ENCODE measurements around the gene SNCB. TPM values are rescaled to one million over a fixed set of nuclear protein-coding genes. Genes with fewer than 3 reads are reported as not detected.

The SNCB gene
- total RNA-seq, 1 donor from 2014 or later: not detected

GRCh38 chr5:176611435-176611834 lies 18.9 kb downstream of the SNCB start:
- Mint-ChIP-seq H3K9me3 (no peaks in the 10 kb centered on the region), H3K27ac (no peak overlapping the region), H3K4me3 (peak overlapping the region; percentile 11), H3K27me3 (ENCODE audit: insufficient read depth, low read depth) (peaks cover 27% of the 10 kb centered on the region), H3K36me3 (no peaks in the 10 kb centered on the region), H3K4me1 (peaks cover 31% of the 10 kb centered on the region)
- Histone ChIP-seq H3K9me3 (ENCODE audit: low read depth) (no peaks in the 10 kb centered on the region), H2AFZ (replicated peaks) (no peak overlapping the region), H4K20me1 (ENCODE audit: low read depth) (peaks cover 21% of the 10 kb centered on the region), H3K27ac (no peak overlapping the region), H3K27me3 (peaks cover 54% of the 10 kb centered on the region), H3K79me2 (ENCODE audit: low read depth) (no peaks in the 10 kb centered on the region), H3F3A (ENCODE audit: low read depth) (peaks cover 7% of the 10 kb centered on the region), H3K4me1 (no peaks in the 10 kb centered on the region), H3K4me2 (no peak overlapping the region), H3K4me3 (no peak overlapping the region), H3K36me3 (no peaks in the 10 kb centered on the region), H3K9ac (no peak overlapping the region)
- no peak for TF ChIP-seq EZH2phosphoT487 (IDR thresholded peaks at IDR 0.05)
- TF ChIP-seq, protein P1, sequence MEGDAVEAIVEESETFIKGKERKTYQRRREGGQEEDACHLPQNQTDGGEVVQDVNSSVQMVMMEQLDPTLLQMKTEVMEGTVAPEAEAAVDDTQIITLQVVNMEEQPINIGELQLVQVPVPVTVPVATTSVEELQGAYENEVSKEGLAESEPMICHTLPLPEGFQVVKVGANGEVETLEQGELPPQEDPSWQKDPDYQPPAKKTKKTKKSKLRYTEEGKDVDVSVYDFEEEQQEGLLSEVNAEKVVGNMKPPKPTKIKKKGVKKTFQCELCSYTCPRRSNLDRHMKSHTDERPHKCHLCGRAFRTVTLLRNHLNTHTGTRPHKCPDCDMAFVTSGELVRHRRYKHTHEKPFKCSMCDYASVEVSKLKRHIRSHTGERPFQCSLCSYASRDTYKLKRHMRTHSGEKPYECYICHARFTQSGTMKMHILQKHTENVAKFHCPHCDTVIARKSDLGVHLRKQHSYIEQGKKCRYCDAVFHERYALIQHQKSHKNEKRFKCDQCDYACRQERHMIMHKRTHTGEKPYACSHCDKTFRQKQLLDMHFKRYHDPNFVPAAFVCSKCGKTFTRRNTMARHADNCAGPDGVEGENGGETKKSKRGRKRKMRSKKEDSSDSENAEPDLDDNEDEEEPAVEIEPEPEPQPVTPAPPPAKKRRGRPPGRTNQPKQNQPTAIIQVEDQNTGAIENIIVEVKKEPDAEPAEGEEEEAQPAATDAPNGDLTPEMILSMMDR (IDR thresholded peaks at IDR 0.05): no peak
- DNase-seq (ENCODE audit: low spot score): peak; percentile 86

DNA sequence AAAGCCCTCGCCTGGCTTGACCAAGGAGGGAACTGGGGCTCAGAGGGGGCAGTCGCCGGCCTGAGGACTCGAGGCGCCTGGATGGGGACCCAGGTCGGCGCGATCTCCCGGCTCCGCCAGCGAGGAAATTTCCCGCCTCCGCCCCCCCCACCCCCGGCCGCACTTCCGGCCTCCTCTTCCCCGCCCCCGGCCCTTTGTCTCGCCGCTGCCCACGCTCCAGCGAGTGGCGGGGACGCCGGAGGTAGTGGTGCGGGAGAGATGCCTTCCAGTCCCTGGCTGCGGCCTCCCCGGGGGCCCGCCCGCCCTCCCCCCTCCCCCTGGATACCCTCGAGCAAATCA lies 19.9 kb downstream of the SNCB start:
- no peak overlapping the region for H3K9ac ChIP-seq
- peaks cover 7% of the 10 kb centered on the region for H3F3A ChIP-seq (ENCODE audit: low read depth)
- H3K27ac ChIP-seq: no peak overlapping the region
- Mint-ChIP-seq H3K4me3 (peak overlapping the region; percentile 83), H3K36me3 (no peaks in the 10 kb centered on the region), H3K9me3 (no peaks in the 10 kb centered on the region), H3K27ac (no peak overlapping the region), H3K4me1 (peaks cover 28% of the 10 kb centered on the region), H3K27me3 (ENCODE audit: insufficient read depth, low read depth) (peaks cover 23% of the 10 kb centered on the region)
- H3K27me3 ChIP-seq: peaks cover 45% of the 10 kb centered on the region
- peaks cover 21% of the 10 kb centered on the region for H4K20me1 ChIP-seq (ENCODE audit: low read depth)
- no peaks in the 10 kb centered on the region for H3K4me1 ChIP-seq
- H2AFZ ChIP-seq (replicated peaks): no peak overlapping the region
- H3K36me3 ChIP-seq: no peaks in the 10 kb centered on the region
- no peaks in the 10 kb centered on the region for H3K79me2 ChIP-seq (ENCODE audit: low read depth)
- DNase-seq (ENCODE audit: low spot score): no peak
- TF ChIP-seq, protein P1 (IDR thresholded peaks at IDR 0.05): no peak
- TF ChIP-seq EZH2 (IDR thresholded peaks at IDR 0.05): no peak
- TF ChIP-seq EZH2phosphoT487 (IDR thresholded peaks at IDR 0.05): no peak
- peak overlapping the region; percentile 82 for H3K4me2 ChIP-seq
- H3K4me3 ChIP-seq: peak overlapping the region; percentile 53
- H3K9me3 ChIP-seq (ENCODE audit: low read depth): no peaks in the 10 kb centered on the region

DNA sequence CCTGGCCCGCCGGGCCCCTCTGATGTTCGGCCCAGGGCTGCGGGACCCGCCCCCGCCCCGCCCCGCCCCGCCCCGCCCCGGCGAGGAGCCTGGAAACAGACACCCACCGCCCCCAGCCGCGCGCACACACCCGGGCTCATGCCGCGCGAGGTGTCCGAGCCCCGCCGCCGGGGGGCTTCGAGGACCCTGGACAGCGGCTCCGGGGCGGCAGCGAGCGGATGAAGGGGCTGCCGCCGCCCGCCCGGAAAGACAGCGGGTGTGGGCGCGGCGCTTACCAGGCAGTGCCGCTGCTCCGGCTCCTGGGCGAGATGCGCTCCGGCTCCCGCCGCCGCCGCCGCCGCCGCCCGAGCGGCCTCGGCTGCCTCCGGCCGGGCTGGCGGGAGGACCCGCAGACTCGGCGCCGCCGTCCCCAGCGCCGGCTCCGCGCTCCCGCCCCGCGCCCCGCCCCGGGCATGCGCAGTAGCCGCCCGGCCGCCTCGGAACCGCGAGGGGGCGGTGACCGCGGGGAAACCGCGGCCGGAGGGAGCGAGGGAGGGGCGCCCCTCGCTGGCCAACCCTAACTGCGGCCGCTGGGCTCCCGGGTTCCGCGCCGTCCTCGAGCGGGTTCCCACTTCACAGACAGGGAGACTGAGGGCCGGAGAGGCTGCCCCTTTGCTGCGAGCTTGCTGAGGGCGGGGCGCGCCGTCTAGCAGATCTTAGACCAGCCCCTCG lies 20.5 kb downstream of the SNCB start, which contains the start of gene GPRIN1:
GPRIN1 (minus strand) TSS at position 433 of the 711 bp plus-strand sequence. CDS start 10,322 bp downstream, outside the sequence.
- TF ChIP-seq, protein P1 (IDR thresholded peaks at IDR 0.05): peak; percentile 47
- TF ChIP-seq EZH2phosphoT487 (IDR thresholded peaks at IDR 0.05) (no peak), EZH2 (IDR thresholded peaks at IDR 0.05) (peak; percentile 6)
- Histone ChIP-seq H3K79me2 (ENCODE audit: low read depth) (no peaks in the 10 kb centered on the region), H3K4me2 (peak within 1 kb of the TSS; percentile 82), H3K27me3 (peaks cover 45% of the 10 kb centered on the region), H3F3A (ENCODE audit: low read depth) (peaks cover 7% of the 10 kb centered on the region), H2AFZ (replicated peaks) (no peak within 1 kb of the TSS), H3K4me3 (peak within 1 kb of the TSS; percentile 53), H3K27ac (no peak within 1 kb of the TSS), H3K9me3 (ENCODE audit: low read depth) (no peaks in the 10 kb centered on the region), H3K4me1 (no peaks in the 10 kb centered on the region), H3K9ac (no peak within 1 kb of the TSS), H4K20me1 (ENCODE audit: low read depth) (peaks cover 21% of the 10 kb centered on the region), H3K36me3 (no peaks in the 10 kb centered on the region)
- H3K27me3 Mint-ChIP-seq (ENCODE audit: insufficient read depth, low read depth): peaks cover 20% of the 10 kb centered on the region
- H3K36me3 Mint-ChIP-seq: no peaks in the 10 kb centered on the region
- H3K4me1 Mint-ChIP-seq: peaks cover 28% of the 10 kb centered on the region
- DNase-seq (ENCODE audit: low spot score): peak; percentile 94
- H3K27ac Mint-ChIP-seq: no peak within 1 kb of the TSS
- H3K9me3 Mint-ChIP-seq: no peaks in the 10 kb centered on the region
- H3K4me3 Mint-ChIP-seq: peak within 1 kb of the TSS; percentile 98
